ENCODE data around the gene KCNMB1. TPM values are rescaled to one million over a fixed set of nuclear protein-coding genes. Genes with fewer than 3 reads are reported as not detected.

The KCNMB1 gene
- total RNA-seq, 2 donors from 2014 or later: not detected

DNA sequence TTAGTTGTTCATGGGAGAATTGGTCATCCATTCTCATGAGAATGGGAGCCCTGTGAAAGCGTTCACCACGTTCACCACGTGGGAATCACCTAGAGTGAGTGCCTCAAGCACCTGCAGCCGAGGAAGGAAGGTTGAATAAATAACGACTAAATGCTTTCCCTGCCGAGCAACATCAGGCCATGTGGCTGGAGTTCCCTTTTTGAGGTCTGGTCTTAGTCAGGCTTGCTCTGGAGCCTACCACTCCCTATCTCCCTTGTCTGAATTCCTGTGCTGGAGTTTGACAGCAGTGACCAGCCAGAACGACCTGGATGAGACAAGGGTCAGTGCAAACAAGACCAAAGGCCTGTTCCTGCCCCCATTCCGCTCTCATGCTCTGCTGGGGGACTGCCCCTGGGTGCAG, 28.5 kb downstream of the KCNMB1 start:
- no peak overlapping the region for H3K27ac Mint-ChIP-seq
- no peak for ATAC-seq

DNA sequence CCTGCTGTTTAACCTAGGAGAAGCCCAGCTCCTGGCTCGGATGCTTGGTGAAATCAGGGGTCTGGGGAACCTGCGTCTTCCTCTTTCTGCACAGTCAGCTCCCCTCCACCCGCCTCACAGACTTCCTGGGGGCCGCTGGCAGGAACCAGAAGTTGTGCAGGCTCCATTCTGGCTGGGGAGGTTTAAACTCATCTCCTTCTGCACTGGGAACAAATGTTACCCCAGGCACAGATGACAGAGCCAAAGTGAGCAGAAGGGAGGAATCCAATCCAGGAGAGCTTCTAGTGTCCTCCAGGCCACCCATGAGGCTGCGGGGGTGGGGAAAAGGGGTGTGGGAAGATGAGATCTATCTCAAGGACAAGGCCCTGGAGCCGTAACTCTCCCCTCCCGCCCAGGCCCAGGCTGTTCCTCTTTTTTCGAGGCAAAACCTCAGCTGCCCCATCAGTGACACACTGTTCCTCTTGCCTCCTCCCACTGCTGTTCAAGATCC, 31.2 kb downstream of the KCNMB1 start:
- ATAC-seq: no peak

More for the DNA sequence above, 28.5 kb downstream of the KCNMB1 start:
- H3K27me3 Mint-ChIP-seq: peaks cover 0 to 2% of the 10 kb centered on the region in 2 donors
- no peaks in the 10 kb centered on the region for H3K4me1 Mint-ChIP-seq (ENCODE audit: low read depth in 2 of 2)
- H3K9me3 Mint-ChIP-seq: no peaks in the 10 kb centered on the region
- no peak overlapping the region for H3K4me3 Mint-ChIP-seq
- no peaks in the 10 kb centered on the region for H3K36me3 Mint-ChIP-seq
- no peak for DNase-seq (ENCODE audit: low spot score)

DNA sequence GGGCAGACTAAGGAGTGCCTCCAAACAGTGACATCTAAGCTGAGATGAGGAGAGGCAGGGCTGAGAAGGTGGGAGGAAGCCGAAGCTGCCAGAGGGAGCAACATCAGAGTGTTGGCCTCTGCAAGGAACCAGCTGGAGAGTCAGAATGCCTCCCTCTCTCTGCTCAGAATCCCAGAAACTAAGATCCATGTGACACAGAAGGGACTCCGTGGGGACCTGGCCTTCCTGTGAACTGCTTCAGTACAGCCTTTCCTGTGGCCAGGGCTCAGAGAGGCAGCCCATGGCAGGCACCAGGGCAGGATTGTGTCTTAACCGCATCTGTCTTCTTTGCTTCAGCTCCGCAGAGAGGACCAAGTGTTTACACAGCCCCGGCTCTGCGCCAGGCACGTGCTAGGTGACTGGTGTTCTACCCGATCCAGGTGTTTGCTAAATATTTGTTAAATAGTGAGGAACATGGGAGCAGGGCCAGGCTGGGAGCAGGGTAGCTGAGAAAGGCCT, 33.5 kb downstream of the KCNMB1 start:
- H3K4me1 Mint-ChIP-seq (ENCODE audit: low read depth in 2 of 2): no peaks in the 10 kb centered on the region
- no peak overlapping the region for H3K27ac Mint-ChIP-seq
- DNase-seq (ENCODE audit: low spot score) (no peak), ATAC-seq (no peak)
- no peaks in the 10 kb centered on the region for H3K36me3 Mint-ChIP-seq
- peaks cover 15 to 17% of the 10 kb centered on the region in 2 donors for H3K27me3 Mint-ChIP-seq
- no peak overlapping the region for H3K4me3 Mint-ChIP-seq
- H3K9me3 Mint-ChIP-seq: no peaks in the 10 kb centered on the region

More for the DNA sequence above, 31.2 kb downstream of the KCNMB1 start:
- Mint-ChIP-seq H3K9me3 (no peaks in the 10 kb centered on the region), H3K27me3 (peaks cover 12 to 14% of the 10 kb centered on the region in 2 donors), H3K4me3 (no peak overlapping the region), H3K27ac (no peak overlapping the region), H3K4me1 (ENCODE audit: low read depth in 2 of 2) (no peaks in the 10 kb centered on the region), H3K36me3 (no peaks in the 10 kb centered on the region)
- DNase-seq (ENCODE audit: low spot score): no peak

DNA sequence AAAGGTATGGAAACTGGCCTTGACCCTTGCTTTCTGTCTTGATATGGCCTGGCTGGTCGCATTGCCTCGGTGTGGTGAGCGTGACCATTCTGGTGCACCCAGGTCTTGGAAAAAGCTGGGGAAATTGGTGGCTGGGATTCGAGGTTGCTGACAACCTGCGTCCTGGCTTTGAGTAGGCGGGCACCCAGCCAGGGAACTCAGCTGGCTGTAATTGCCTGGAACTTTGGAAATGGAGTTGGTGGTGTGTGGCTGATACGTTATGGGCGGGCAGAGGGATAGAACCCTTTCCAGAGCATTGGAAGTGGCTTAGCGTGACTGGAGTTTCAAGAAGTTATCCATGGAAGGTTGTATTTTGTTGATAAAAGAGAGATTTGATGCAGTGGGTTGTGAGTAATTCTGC, 35.2 kb downstream of the KCNMB1 start:
- DNase-seq (ENCODE audit: low spot score) (no peak), ATAC-seq (no peak)
- Mint-ChIP-seq H3K9me3 (no peaks in the 10 kb centered on the region), H3K36me3 (no peaks in the 10 kb centered on the region), H3K4me1 (ENCODE audit: low read depth in 2 of 2) (no peaks in the 10 kb centered on the region), H3K4me3 (no peak overlapping the region), H3K27ac (no peak overlapping the region), H3K27me3 (peaks cover 17 to 31% of the 10 kb centered on the region in 2 donors)

DNA sequence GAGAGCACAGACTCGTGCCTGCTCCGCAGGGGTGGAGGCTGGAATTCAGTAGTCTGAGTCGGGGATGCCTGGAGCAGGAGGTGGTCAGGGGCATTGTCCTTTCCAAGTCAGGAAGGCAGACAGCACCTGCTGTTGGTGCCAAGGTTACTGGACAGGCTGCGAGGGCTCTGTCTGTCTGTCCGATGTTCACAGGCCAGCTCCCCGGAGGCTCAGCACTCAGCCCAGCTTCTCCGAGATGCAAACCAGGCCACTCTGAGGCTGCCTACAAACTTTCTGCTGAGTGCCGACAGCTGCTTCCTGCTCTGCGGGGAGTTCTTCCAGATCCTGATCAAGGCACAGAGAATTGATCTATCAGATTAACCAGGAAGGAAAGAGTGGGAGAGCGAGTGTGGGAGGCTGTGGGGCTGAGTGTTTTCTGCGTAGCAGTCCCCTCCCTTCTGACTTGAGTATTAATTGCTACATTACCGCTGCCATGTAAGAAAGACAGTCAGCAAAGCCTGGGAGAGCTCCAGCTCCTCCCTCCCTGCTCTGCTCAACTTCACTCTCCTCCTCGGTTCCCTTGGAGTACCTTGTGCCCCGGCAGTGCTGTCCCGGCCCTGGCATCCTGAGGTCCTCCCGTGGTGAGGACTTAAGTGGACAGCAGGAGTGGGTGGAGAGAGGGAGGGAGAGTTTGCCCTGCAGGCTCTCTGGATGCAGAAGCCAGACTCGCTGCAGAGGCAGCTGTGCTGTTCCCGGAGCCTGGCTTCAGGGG, 36.0 kb downstream of the KCNMB1 start:
- Mint-ChIP-seq H3K36me3 (no peaks in the 10 kb centered on the region), H3K9me3 (no peaks in the 10 kb centered on the region), H3K27me3 (peaks cover 20 to 39% of the 10 kb centered on the region in 2 donors), H3K4me3 (no peak overlapping the region), H3K4me1 (ENCODE audit: low read depth in 2 of 2) (no peaks in the 10 kb centered on the region), H3K27ac (no peak overlapping the region)
- no peak for ATAC-seq
- DNase-seq (ENCODE audit: low spot score): no peak

DNA sequence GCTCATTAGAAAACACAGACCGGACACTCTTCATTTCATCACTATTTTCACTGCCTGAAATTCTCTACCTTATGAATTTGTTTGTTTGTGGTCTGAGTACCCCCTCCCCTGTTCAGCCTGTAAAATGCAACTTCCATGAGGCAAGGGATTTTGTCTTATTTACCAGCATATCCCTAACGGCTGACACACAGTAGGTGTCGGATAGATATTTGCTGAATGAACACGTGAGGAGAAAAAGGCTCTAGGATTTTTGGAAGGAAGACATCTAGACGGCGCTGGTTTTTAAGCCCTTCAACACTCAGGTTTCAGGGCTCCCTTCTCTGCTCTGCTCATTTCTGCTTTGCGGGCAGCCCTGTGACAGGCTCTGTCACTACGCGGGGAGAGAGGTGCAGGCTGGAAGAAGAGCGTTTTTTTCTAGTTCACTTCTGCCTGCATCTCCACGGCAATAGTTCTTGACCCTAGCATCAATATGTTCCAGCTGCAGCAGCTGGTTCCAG, 41.0 kb downstream of the KCNMB1 start:
- Mint-ChIP-seq H3K4me1 (ENCODE audit: low read depth in 2 of 2) (peaks cover 3 to 6% of the 10 kb centered on the region in 2 donors), H3K36me3 (no peaks in the 10 kb centered on the region), H3K9me3 (no peaks in the 10 kb centered on the region), H3K4me3 (no peak overlapping the region), H3K27me3 (peaks cover 20 to 47% of the 10 kb centered on the region in 2 donors), H3K27ac (no peak overlapping the region)
- ATAC-seq: no peak
- DNase-seq (ENCODE audit: low spot score): no peak

DNA sequence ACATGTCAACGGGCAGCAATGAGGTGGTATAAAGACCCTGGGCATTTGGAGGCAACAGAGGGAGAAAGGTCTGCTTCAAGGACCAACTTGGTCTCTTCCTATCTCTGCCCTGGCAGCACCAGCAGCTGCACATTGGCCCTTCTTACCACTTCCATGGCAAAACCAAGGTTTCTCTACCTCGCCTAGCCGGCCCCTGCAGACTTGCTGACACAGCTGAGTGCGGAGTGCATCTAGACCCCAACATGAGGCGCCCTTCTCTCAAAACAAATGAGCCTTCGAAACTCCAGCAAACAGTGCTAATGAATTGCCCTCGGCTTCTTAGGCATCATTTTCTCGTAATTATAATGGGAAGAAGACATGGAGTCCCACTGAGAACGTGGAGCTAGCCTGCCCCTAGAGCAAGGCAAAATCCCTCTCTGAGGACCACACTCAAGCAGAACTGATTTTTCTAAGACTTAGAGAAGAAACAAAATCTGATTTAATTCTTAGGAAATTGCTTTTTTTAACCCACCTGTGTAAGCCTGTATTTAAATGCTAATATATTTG, 42.1 kb downstream of the KCNMB1 start:
- DNase-seq (ENCODE audit: low spot score): no peak
- Mint-ChIP-seq H3K27ac (no peak overlapping the region), H3K27me3 (peaks cover 18 to 47% of the 10 kb centered on the region in 2 donors), H3K9me3 (no peaks in the 10 kb centered on the region), H3K4me1 (ENCODE audit: low read depth in 2 of 2) (peaks cover 3 to 6% of the 10 kb centered on the region in 2 donors), H3K36me3 (no peaks in the 10 kb centered on the region), H3K4me3 (no peak overlapping the region)
- ATAC-seq: no peak

DNA sequence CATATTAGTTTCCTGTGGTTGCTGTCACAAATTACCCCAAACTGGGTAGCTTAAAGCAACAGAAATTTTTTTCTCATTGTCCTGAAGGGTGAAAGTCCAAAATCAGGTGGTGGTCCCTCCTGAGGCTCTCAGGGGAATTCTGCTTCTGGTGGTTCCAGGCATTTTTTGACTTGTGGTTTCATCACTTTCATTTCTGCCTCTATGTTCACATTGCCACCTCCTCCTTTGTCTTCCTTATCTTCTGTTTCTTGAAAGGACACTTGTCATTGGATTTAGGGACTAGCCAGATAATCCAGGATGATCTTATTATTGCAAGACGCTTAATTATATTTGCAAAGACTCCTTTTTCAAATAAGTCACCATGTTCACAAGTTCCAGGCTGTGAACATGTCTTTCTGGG, 43.2 kb downstream of the KCNMB1 start:
- no peak for ATAC-seq
- no peak for DNase-seq (ENCODE audit: low spot score)
- Mint-ChIP-seq H3K27me3 (peaks cover 18 to 47% of the 10 kb centered on the region in 2 donors), H3K9me3 (no peaks in the 10 kb centered on the region), H3K36me3 (no peaks in the 10 kb centered on the region), H3K4me3 (no peak overlapping the region), H3K4me1 (ENCODE audit: low read depth in 2 of 2) (peaks cover 3 to 6% of the 10 kb centered on the region in 2 donors), H3K27ac (no peak overlapping the region)

DNA sequence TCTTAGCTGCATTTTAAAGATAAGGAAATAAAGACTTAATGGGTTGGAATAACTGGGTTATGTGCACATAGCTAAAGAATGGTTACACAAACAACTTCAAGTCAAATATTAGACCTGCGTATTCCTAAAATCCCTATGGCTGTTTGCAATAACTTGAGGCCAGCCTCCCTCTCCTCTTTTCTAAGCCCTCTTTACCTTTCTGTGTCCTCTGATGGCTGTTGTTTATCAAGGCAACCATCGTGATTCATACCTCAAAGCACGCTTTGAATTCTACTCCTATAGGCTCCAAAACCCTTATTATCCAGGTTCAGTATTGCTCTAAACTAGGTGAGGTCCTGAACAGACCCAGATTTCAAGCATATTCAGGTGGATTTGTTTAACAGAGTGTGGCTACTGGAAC, 46.0 kb downstream of the KCNMB1 start:
- H3K27me3 Mint-ChIP-seq: peaks cover 10 to 22% of the 10 kb centered on the region in 2 donors
- no peak for DNase-seq (ENCODE audit: low spot score)
- H3K36me3 Mint-ChIP-seq: no peaks in the 10 kb centered on the region
- H3K9me3 Mint-ChIP-seq: no peaks in the 10 kb centered on the region
- H3K27ac Mint-ChIP-seq: no peak overlapping the region
- ATAC-seq: no peak
- peaks cover 6 to 9% of the 10 kb centered on the region in 2 donors for H3K4me1 Mint-ChIP-seq (ENCODE audit: low read depth in 2 of 2)
- H3K4me3 Mint-ChIP-seq: no peak overlapping the region

DNA sequence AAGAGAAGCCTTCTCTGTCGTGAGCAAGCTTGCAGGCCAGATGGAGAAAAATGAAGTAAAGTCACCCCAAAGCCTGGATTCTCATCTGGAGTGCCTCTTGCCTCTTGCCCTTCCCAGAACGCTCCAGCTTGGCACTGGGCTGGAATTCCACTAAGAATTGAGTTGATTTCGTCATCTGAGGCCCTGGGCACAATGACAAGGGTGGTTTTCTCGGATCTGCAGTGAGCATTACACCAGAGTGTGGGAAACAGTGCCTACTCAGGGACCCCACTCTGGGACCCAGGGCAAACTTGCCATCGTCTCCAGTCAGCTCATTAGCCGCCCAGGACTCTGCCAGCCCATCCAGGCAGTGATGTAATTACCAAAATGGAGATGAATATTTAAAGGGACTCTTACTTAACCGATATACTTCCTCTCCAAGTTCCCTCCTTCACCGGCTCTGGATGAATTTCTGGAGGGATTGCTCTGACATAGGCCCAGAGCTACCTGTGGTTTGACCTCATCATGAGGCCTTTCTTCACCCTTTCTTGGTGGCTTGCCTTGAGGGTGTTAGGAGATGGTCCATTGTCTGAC, 46.9 kb downstream of the KCNMB1 start:
- H3K36me3 Mint-ChIP-seq: no peaks in the 10 kb centered on the region
- no peak for ATAC-seq
- peaks cover 0 to 9% of the 10 kb centered on the region in 2 donors for H3K4me1 Mint-ChIP-seq (ENCODE audit: low read depth in 2 of 2)
- no peak overlapping the region for H3K4me3 Mint-ChIP-seq
- H3K27me3 Mint-ChIP-seq: peaks cover 4 to 13% of the 10 kb centered on the region in 2 donors
- H3K27ac Mint-ChIP-seq: no peak overlapping the region
- DNase-seq (ENCODE audit: low spot score): no peak
- H3K9me3 Mint-ChIP-seq: no peaks in the 10 kb centered on the region

DNA sequence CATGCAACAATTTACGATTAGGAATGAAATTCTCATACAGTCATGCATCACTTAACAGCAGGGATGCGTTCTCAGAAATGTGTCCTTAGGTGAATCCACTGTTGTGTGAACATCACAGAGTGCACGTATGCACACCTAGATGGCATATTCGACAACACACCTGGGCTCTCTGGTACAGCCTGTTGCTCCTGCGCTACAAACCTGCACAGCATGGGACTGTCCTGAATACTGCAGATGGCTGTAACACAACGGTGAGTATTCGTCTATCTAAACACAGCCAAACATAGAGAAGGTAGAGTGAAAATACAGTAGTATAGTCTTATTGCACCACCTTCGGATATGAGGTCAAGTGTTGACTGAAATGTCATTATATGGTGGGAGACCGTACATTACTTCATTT, 47.6 kb downstream of the KCNMB1 start:
- Mint-ChIP-seq H3K4me1 (ENCODE audit: low read depth in 2 of 2) (peaks cover 0 to 14% of the 10 kb centered on the region in 2 donors), H3K36me3 (no peaks in the 10 kb centered on the region), H3K27ac (no peak overlapping the region), H3K9me3 (no peaks in the 10 kb centered on the region), H3K27me3 (peaks cover 4 to 7% of the 10 kb centered on the region in 2 donors), H3K4me3 (no peak overlapping the region)
- ATAC-seq: no peak
- DNase-seq (ENCODE audit: low spot score): no peak

DNA sequence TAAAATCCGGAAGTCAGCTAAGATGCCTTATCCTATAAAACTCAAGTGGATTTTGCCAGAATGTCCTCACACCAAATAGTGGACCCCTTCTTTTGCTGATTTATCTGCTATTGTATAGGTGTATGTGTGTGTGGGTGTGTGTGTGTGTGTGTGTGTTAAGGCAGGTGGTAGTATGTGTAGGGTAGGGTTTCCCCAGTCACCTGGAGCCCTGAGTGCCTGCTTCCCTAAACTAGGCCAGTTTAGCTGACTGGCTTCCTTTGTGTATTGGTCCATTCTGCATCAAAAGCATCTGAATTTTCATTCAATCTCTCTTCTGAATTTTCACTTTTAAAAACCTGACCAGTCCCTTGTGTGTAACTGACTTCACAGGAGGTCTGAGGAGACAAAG, 49.4 kb downstream of the KCNMB1 start:
- Mint-ChIP-seq H3K27ac (no peak overlapping the region), H3K4me3 (no peak overlapping the region), H3K27me3 (no peaks in the 10 kb centered on the region), H3K4me1 (ENCODE audit: low read depth in 2 of 2) (peaks cover 15 to 19% of the 10 kb centered on the region in 2 donors), H3K36me3 (no peaks in the 10 kb centered on the region), H3K9me3 (no peaks in the 10 kb centered on the region)
- DNase-seq (ENCODE audit: low spot score): no peak
- ATAC-seq: no peak

DNA sequence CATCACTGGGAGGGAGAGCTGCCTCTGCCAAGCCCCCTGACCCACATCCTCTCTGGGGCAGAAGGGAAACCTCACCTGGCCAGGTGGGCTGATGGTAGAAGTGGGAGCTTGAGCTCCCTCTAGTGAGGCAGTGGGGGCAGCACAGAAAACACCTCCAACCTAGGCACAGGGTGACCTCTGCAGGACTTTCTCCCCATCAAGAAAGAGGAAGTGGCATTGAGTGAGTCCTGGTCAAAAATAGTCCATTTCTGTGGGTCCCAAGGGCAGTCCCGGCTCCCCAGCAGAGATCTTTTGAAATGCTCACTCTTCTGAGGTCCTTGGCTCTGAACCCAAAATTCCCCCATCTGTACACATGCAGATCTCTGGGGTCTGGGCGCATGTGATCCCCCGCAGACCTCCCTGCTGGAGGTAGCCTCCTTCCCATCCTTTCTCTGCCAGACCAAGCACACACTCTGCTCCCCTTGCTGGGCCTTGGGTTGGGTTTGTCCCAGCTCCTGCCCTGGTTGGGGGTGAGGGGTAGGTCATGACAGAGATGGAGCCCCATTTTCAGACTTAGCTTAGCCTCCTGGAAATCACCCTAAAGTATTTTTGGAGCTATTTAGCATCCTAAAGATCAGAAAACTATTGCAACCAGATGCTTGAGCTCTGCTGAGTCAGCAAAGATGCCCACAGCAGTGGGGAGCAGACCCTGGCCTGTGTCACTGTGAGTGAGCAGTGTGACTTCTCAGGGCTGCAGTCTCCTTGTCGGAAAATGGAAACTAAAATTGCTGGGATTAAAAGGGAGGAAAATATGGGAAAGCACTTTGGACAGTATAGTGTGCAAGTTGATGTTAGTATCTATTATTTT, 50.0 kb downstream of the KCNMB1 start:
- H3K27ac Mint-ChIP-seq: peak overlapping the region in 1 of 2 donors; percentile 40
- H3K9me3 Mint-ChIP-seq: no peaks in the 10 kb centered on the region
- ATAC-seq: peak; percentile 70 to 87
- H3K27me3 Mint-ChIP-seq: no peaks in the 10 kb centered on the region
- H3K4me1 Mint-ChIP-seq (ENCODE audit: low read depth in 2 of 2): peaks cover 21 to 25% of the 10 kb centered on the region in 2 donors
- DNase-seq (ENCODE audit: low spot score): peak; percentile 67
- no peaks in the 10 kb centered on the region for H3K36me3 Mint-ChIP-seq
- H3K4me3 Mint-ChIP-seq: no peak overlapping the region
